AG08395 (cell line): ENCODE measurements around the gene TEX12.

ENCODE experiments used
- DNase-seq: peaks from one replicate; pipeline ENCODE4 v3.0.0; 2012; ENCODE audit warnings: mixed read lengths, low spot score

Gene TEX12

DNA sequence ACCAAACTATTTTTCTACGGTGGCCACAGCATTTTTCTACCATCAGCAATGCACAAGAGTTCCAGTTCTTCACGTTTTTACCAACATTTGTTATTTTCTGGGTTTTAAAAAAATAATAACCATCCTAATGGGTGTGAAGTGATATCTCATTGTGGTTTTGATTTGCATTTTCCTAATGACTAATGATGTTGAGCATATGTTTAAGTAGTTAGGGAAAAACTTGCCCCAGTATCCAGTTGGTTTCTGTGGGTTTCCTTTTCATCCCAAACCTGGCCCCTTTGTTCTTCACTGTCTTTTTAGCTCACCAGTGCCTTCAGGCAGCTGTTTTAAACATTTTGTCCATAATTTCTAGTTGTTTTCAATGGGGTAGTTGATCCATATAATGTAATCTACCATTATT, 44.4 kb downstream of the TEX12 start:
- no peak for DNase-seq

DNA sequence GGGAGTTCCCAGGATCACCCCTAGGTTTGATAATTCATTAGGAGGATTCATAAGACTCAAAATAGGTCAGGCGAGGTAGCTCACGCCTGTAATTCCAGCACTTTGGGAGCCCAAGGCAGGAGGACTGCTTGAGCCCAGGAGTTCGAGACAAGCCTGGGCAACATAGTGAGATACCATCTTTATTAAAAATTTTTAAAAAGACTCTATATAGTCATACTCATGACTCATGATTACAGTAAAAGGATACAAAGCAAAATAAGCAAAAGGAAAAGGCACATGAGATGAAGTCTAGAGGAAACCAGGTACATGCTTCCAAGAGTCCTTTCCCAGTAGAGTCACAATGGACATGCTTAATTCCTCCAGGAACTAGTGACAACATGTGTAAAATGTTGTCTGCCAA, 45.1 kb downstream of the TEX12 start:
- DNase-seq, result no peak

DNA sequence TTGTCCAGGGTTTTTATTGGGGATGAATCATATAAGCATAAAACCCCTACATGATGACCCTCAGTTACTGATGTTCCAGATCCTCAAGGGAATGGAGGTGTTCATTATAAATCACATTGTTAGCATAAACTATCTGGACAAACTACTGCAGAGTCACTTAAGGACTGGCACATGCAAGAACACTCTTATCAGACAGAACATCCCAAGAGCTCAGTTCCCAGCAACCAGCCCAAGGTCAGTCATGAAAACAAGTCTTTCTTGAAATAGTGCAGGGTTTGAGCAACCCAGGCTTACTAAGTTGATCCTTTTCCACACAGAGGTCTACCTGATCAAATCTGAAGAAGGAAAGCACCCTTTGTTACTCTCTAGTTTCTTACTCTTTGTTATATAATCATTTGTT, 45.5 kb downstream of the TEX12 start:
- no peak for DNase-seq

DNA sequence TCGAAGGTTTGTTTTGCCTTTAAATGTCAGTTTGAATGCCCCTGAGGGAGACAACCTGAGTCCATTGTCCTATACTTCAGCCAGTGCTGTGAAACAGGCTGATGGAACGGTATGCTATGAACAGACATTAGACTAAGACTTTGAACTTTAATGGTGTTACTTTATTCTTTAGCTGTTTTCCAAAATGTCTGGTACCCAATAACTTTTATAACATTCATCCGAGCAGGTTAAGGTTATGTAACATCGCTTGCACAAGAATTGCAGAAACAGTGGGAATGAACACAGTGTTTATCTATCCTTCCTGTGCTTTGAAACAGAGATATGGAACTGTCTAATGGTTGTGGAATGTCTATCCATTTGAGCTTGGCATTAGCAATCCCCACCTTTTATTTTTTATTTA, 46.6 kb downstream of the TEX12 start:
- no peak for DNase-seq

DNA sequence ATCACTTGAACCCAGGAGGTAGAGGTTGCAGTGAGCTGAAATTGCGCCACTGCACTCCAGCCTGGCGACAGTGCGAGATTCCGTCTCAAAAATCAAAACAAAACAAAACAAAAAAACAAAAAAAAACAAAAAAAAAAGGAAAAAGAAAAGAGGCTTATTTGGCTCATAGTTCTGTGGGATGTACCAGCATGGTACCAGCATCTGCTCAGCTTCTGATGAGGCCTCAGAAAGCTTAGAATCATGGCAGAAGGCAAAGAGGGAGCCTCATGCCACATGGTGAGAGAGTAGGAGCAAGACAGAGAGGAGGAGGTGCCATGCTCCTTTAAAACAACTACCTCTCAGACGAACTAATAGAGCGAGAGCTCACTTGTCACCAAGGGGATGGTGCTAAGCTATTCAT, 48.4 kb downstream of the TEX12 start:
- no peak for DNase-seq

DNA sequence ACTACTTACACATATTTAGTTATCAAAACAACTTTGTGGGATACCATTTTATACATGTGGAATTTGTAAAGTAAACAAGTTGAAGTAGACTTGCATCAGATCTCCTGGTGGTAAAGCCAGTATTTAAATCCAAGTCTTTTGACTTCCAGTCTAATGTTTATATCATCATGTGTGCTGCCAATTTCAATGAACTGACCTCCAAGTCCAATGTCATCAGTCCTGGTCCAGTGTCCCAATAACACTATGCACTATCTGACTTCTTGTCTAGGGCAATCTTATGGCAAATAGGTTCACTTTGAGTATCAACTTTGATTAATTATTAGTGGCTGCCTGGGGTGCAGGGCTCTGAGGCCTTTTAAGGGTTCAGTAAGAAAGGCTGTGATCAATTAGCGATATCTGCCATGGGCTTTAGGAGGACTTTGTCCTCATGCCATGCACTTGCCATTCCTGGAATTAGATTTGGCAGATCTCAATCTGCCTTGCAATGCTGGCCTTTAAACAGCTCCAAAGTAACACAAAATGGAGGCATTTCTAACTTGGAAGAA, 49.5 kb downstream of the TEX12 start:
- no peak for DNase-seq

DNA sequence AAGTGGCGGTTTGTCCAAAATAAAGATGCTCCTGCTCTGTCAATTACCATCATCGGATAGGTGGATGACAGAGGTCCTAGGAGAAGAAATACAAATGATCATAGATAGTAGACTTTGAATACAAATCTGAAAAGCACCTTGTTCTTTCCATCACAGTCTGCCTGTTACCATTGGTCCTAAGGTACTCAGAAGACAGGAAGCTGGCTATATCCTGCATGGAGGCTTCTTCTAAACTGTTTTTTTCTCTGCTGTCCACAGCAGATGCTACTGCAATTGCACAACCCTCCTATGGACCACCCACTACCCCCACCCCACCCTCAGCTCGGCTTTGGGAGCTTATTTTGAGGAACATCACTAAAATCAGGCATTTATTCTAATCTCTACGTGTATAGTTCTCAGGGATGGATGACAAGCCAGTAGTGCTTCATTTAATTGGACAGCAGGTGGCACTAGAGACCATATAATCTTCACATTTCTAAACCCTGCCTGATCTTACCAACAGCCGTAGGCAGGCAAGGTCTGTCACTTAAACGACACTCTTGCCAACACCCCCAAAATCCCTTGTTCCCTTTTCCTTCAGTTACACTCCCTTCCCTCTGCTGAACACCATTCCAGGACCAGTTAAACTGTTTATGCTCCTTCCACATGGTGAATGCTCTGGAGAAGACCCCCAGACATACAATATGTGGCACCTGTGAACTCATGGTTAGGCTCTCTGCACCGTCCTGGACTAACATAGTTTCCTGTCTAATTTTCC, 52.5 kb downstream of the TEX12 start:
- peak; percentile 74 for DNase-seq

DNA sequence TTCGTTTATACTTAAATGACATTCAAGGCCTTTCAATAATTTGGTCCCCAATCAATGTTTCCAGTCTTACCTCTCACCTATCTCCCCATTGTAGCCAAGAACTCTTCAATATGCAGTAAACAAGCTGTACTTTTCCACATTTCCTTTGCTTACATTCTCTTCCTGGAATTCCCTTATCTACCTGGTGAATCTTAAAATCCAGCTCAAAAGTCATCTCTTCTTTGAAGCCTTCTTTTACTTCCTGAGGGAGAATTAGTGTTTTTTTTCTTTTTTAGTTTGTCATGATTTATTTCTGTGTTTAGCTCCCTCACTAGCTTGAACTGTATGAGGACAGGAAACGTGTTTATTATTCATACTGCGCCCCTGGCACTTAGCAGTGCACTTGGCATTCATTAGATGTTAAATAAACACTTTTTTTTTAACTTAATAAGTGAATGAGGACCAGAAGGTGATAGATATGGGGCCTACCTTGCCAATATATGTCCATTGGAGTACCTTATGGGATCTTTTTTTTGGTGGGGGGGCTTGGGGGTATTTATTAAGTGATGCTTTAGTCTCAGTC, 54.2 kb downstream of the TEX12 start:
- DNase-seq, result no peak
